Measurements from ENCODE around the gene ANKZF1.

ANKZF1 gene

GRCh38 chr2:219229305-219230058, at the start of gene ANKZF1, which contains the start of gene ATG9A:
TSS of gene ANKZF1 (plus strand) at chr2:219229806. CDS start at chr2:219230258, 452 bp downstream.
TSS of gene ATG9A (minus strand) at chr2:219229636. CDS start at chr2:219228024, 1,612 bp downstream.
- Histone ChIP-seq H3K27me3 (ENCODE audit: control insufficient read depth, insufficient read depth, low read length) (no peaks in the 10 kb centered on the region), H3K4me3 (ENCODE audit: low read length) (peak within 1 kb of the TSS; percentile 65), H3K36me3 (ENCODE audit: control insufficient read depth, insufficient read depth, low read length) (peaks cover 13% of the 10 kb centered on the region), H3K9me3 (ENCODE audit: control insufficient read depth, low read length) (no peaks in the 10 kb centered on the region), H3K4me1 (ENCODE audit: control insufficient read depth, insufficient read depth, low read length) (peaks cover 19% of the 10 kb centered on the region), H3K9ac (ENCODE audit: low read length) (peak within 1 kb of the TSS; percentile 97)

DNA sequence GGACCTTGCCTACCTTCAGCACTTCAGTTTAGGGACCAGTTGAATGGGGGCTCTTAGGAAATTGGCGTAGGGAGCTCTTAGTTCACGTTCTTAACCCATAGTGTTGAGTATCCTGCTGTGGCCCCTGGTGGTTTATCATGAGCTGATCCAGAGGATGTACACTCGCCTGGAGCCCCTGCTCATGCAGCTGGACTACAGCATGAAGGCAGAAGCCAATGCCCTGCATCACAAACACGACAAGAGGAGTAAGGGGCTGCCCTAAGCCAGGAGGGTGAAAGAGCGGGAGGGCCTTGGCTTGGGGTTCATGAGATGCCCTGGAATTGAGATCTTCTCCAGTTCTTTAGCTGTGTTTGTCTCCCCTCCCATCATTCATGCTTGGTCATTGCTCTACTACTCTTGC, 48.6 kb upstream of the ANKZF1 start:
- H3K9me3 ChIP-seq (ENCODE audit: control insufficient read depth, low read length): no peaks in the 10 kb centered on the region
- H3K9ac ChIP-seq (ENCODE audit: low read length): no peak overlapping the region
- H3K4me1 ChIP-seq (ENCODE audit: control insufficient read depth, insufficient read depth, low read length): peaks cover 17% of the 10 kb centered on the region
- no peak overlapping the region for H3K4me3 ChIP-seq (ENCODE audit: low read length)
- H3K36me3 ChIP-seq (ENCODE audit: control insufficient read depth, insufficient read depth, low read length): peaks cover 19% of the 10 kb centered on the region
- no peaks in the 10 kb centered on the region for H3K27me3 ChIP-seq (ENCODE audit: control insufficient read depth, insufficient read depth, low read length)

GRCh38 chr2:219181531-219181930, 48.1 kb upstream of the ANKZF1 start:
- no peaks in the 10 kb centered on the region for H3K9me3 ChIP-seq (ENCODE audit: control insufficient read depth, low read length)
- H3K9ac ChIP-seq (ENCODE audit: low read length): no peak overlapping the region
- no peak overlapping the region for H3K4me3 ChIP-seq (ENCODE audit: low read length)
- H3K27me3 ChIP-seq (ENCODE audit: control insufficient read depth, insufficient read depth, low read length): no peaks in the 10 kb centered on the region
- H3K4me1 ChIP-seq (ENCODE audit: control insufficient read depth, insufficient read depth, low read length): peaks cover 16% of the 10 kb centered on the region
- H3K36me3 ChIP-seq (ENCODE audit: control insufficient read depth, insufficient read depth, low read length): peaks cover 19% of the 10 kb centered on the region

- H3K36me3 ChIP-seq (ENCODE audit: control insufficient read depth, insufficient read depth, low read length): peaks cover 19% of the 10 kb centered on the region
Measured at GRCh38 chr2:219182331-219183150, 47.1 kb upstream of the ANKZF1 start.

DNA sequence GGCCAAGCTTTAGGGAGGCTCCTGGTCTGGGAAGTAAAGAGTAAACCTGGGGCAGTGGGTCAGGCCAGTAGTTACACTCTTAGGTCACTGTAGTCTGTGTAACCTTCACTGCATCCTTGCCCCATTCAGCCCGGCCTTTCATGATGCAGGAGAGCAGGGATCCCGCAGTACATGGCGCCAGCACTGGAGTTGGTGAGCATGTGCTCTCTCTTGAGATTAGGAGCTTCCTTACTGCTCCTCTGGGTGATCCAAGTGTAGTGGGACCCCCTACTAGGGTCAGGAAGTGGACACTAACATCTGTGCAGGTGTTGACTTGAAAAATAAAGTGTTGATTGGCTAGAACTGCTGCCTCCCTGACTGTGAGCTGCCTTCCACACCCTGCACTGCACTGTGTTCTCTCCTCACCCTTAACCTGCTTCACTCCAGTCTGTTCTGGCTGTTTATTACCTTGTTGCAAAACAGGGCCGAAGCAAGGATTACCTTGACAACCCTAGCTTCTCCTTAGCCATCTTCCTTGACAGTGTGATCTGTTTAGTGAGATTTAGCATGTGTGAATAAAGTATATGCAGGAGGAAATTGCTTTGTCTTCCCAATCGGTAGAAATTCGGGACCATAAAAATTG, 46.3 kb upstream of the ANKZF1 start:
- H3K9me3 ChIP-seq (ENCODE audit: control insufficient read depth, low read length): no peaks in the 10 kb centered on the region
- no peak overlapping the region for H3K4me3 ChIP-seq (ENCODE audit: low read length)
- H3K36me3 ChIP-seq (ENCODE audit: control insufficient read depth, insufficient read depth, low read length): peaks cover 19% of the 10 kb centered on the region
- no peak overlapping the region for H3K9ac ChIP-seq (ENCODE audit: low read length)
- H3K27me3 ChIP-seq (ENCODE audit: control insufficient read depth, insufficient read depth, low read length): no peaks in the 10 kb centered on the region
- peaks cover 11% of the 10 kb centered on the region for H3K4me1 ChIP-seq (ENCODE audit: control insufficient read depth, insufficient read depth, low read length)

More at GRCh38 chr2:219182331-219183150, 47.1 kb upstream of the ANKZF1 start:
- Histone ChIP-seq H3K9ac (ENCODE audit: low read length) (no peak overlapping the region), H3K4me1 (ENCODE audit: control insufficient read depth, insufficient read depth, low read length) (peaks cover 11% of the 10 kb centered on the region), H3K9me3 (ENCODE audit: control insufficient read depth, low read length) (no peaks in the 10 kb centered on the region), H3K4me3 (ENCODE audit: low read length) (no peak overlapping the region), H3K27me3 (ENCODE audit: control insufficient read depth, insufficient read depth, low read length) (no peaks in the 10 kb centered on the region)

GRCh38 chr2:219184121-219184520, 45.5 kb upstream of the ANKZF1 start:
- Histone ChIP-seq H3K9ac (ENCODE audit: low read length) (no peak overlapping the region), H3K4me1 (ENCODE audit: control insufficient read depth, insufficient read depth, low read length) (peaks cover 6% of the 10 kb centered on the region), H3K36me3 (ENCODE audit: control insufficient read depth, insufficient read depth, low read length) (peaks cover 19% of the 10 kb centered on the region), H3K27me3 (ENCODE audit: control insufficient read depth, insufficient read depth, low read length) (no peaks in the 10 kb centered on the region), H3K4me3 (ENCODE audit: low read length) (no peak overlapping the region), H3K9me3 (ENCODE audit: control insufficient read depth, low read length) (no peaks in the 10 kb centered on the region)

GRCh38 chr2:219186754-219187456, 42.7 kb upstream of the ANKZF1 start:
- no peak overlapping the region for H3K4me3 ChIP-seq (ENCODE audit: low read length)
- H3K36me3 ChIP-seq (ENCODE audit: control insufficient read depth, insufficient read depth, low read length): peaks cover 8% of the 10 kb centered on the region

DNA sequence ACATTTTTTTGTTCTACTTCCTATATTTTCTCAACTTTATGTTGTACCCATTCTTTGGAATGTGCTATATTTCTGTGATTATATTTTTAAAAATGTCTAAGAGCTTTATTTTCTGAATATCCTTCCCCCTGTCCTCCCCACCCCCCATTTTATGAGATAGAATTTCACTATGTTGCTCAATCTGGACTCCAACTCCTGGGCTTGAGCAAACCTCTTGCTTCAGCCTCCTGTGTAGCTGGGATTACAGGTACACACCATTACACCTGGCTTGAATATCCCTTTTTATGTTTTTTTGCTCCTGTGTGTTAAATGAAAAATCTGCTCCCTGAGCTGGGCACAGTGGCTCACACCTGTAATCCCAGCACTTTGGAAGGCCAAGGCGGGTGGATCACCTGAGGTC, 32.2 kb upstream of the ANKZF1 start:
- no peaks in the 10 kb centered on the region for H3K9me3 ChIP-seq (ENCODE audit: control insufficient read depth, low read length)
- H3K4me3 ChIP-seq (ENCODE audit: low read length): no peak overlapping the region
- no peaks in the 10 kb centered on the region for H3K4me1 ChIP-seq (ENCODE audit: control insufficient read depth, insufficient read depth, low read length)
- H3K36me3 ChIP-seq (ENCODE audit: control insufficient read depth, insufficient read depth, low read length): no peaks in the 10 kb centered on the region
- no peak overlapping the region for H3K9ac ChIP-seq (ENCODE audit: low read length)
- H3K27me3 ChIP-seq (ENCODE audit: control insufficient read depth, insufficient read depth, low read length): no peaks in the 10 kb centered on the region

More at GRCh38 chr2:219186754-219187456, 42.7 kb upstream of the ANKZF1 start:
- Histone ChIP-seq H3K9me3 (ENCODE audit: control insufficient read depth, low read length) (no peaks in the 10 kb centered on the region), H3K27me3 (ENCODE audit: control insufficient read depth, insufficient read depth, low read length) (no peaks in the 10 kb centered on the region), H3K4me1 (ENCODE audit: control insufficient read depth, insufficient read depth, low read length) (no peaks in the 10 kb centered on the region), H3K9ac (ENCODE audit: low read length) (no peak overlapping the region)

GRCh38 chr2:219198974-219199373, 30.6 kb upstream of the ANKZF1 start:
- Histone ChIP-seq H3K27me3 (ENCODE audit: control insufficient read depth, insufficient read depth, low read length) (no peaks in the 10 kb centered on the region), H3K4me1 (ENCODE audit: control insufficient read depth, insufficient read depth, low read length) (no peaks in the 10 kb centered on the region), H3K9ac (ENCODE audit: low read length) (no peak overlapping the region), H3K9me3 (ENCODE audit: control insufficient read depth, low read length) (no peaks in the 10 kb centered on the region), H3K4me3 (ENCODE audit: low read length) (no peak overlapping the region), H3K36me3 (ENCODE audit: control insufficient read depth, insufficient read depth, low read length) (no peaks in the 10 kb centered on the region)

DNA sequence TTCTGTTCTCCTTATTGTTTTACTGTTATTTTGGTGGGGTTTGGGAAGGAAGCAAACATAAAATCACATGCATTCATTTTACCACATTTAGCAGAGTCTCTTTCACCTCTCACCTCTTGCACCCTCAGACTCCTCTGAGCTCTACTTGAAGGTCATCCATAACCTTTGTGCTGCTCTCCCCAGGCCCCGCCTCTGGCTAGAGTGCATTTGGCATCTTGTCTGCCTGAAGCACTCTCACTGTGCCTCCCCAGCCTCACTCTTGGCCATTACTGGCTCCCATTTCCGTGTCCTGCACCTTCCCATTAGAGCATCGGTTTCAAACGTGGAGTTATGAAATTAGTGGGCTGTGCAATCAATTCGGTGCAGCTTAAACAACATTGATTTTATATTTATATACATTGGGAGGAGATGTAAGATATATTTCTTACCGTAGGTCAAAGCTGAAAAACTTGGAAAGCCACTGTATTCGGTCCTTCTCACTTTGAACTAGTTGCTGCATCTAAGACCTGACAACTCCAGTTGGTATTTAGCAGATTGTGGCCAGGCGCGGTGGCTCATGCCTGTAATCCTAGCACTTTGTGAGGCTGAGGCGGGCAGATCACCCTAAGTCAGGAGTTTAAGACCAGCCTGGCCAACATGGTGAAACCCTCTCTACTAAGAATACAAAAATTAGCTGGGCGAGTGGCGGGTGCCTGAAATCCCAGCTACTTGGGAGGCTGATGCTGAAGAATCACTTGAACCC, 30.0 kb upstream of the ANKZF1 start:
- Histone ChIP-seq H3K4me3 (ENCODE audit: low read length) (no peak overlapping the region), H3K36me3 (ENCODE audit: control insufficient read depth, insufficient read depth, low read length) (no peaks in the 10 kb centered on the region), H3K27me3 (ENCODE audit: control insufficient read depth, insufficient read depth, low read length) (no peaks in the 10 kb centered on the region), H3K4me1 (ENCODE audit: control insufficient read depth, insufficient read depth, low read length) (no peaks in the 10 kb centered on the region), H3K9me3 (ENCODE audit: control insufficient read depth, low read length) (no peaks in the 10 kb centered on the region), H3K9ac (ENCODE audit: low read length) (no peak overlapping the region)
